ENCODE data around the gene GOLIM4. TPM values are rescaled to one million over a fixed set of nuclear protein-coding genes. Genes with fewer than 3 reads are reported as not detected.

Gene GOLIM4
- total RNA-seq, 1 donor from 2014 or later = 3.4 TPM

DNA sequence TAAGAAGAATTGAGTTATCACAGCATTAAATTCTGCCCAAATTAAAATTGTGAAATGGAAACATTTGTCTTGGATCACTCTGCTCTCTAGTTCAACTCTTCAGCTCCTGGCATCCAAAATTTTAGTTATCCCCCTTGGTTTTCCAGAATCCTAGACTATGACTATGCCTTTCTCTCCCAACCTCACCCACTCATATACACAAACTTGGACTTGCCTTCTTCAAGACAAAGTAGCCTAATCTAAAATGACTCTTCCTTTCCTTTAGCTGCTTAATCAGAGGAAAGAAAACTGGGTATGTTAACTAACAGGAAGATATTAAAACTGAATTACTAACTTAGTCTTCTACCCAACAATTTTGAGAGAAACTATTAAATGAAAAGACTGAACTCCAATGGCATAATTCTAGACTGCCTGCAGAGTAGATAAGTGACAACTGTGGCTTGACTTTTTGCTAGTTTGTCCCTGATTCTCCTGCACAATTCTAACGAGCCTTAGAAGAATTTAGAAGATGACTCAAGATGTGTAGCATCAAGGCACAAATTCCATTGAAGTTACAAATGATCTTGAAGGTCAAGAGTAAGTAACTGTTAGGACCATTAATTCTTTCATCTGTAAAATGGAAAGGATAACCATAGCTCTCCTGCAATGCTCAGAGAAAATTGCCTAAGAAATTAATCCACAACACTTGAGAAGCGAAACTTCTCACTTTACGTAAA lies 5.2 kb upstream of the GOLIM4 start:
- intact Hi-C loops (cut with micrococcal nuclease) = no loop called here

GRCh38 chr3:168097381-168097780 lies 1.7 kb upstream of the GOLIM4 start:
- intact Hi-C loops (cut with micrococcal nuclease) = loop anchor here (10.0 kb wide), 1 partner anchor 1567 kb away; the partner anchor contains the start of gene MECOM

- intact Hi-C loops (cut with micrococcal nuclease) = loop anchor here (10.0 kb wide), 1 partner anchor 1569 kb away; the partner anchor contains the start of gene MECOM
Measured at GRCh38 chr3:168096210-168096652, 507 bp upstream of the GOLIM4 start.

GRCh38 chr3:168094877-168095610 lies 680 bp downstream of the GOLIM4 start:
- intact Hi-C loops (cut with micrococcal nuclease) = loop anchor here (1.0 to 10.0 kb wide), 4 partner anchors 34 to 1570 kb away; partner anchors contain the start of genes MECOM, PDCD10 and SERPINI1

DNA sequence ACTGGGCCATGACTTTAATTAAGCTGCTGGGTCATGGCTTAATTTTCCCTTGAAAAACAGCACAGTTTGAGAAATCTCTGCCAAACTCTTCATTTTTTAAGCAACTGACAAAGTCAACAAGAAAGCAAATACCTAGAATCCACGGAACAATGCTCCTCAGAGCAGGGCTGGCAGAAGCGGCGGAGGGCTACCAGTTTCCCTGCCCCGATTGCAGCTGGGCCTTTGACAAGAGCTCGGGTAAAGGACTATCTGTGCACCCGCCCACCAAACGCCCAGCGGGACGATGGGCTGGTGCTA lies 1.2 kb downstream of the GOLIM4 start:
- intact Hi-C loops (cut with micrococcal nuclease) = loop anchor here (2.0 to 10.0 kb wide), 2 partner anchors 360 to 1570 kb away; partner anchors contain the start of genes MECOM, PDCD10 and SERPINI1

GRCh38 chr3:168093790-168094189 lies 1.9 kb downstream of the GOLIM4 start:
- intact Hi-C loops (cut with micrococcal nuclease) = loop anchor here (2.0 to 10.0 kb wide), 2 partner anchors 359 to 1571 kb away; partner anchors contain the start of genes MECOM, PDCD10 and SERPINI1

GRCh38 chr3:168093229-168093628 lies 2.5 kb downstream of the GOLIM4 start:
- intact Hi-C loops (cut with micrococcal nuclease) = loop anchor here (10.0 kb wide), 1 partner anchor 1572 kb away; the partner anchor contains the start of gene MECOM

DNA sequence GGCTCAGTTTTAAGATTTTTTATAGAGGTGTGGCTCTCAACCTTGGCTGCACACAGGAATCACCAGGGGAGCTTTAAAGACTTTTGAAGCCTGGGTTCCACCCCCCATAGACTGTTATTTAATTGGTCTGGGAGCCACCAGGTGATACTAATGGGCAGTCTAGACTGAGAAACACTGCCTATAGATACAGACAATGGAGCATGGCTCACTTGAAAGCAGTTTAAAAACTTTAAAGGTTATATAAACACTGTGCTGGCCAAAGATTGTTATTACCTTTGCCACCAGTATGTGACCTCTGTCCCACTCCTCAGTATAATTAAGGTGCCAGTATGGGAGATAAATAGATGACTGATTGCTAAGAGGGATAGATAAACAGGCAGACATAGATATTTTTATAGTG lies 3.8 kb downstream of the GOLIM4 start:
- intact Hi-C loops (cut with micrococcal nuclease) = loop anchor here (10.0 kb wide), 1 partner anchor 1573 kb away; the partner anchor contains the start of gene MECOM

- intact Hi-C loops (cut with micrococcal nuclease) = loop anchor here (10.0 kb wide), 1 partner anchor 1573 kb away; the partner anchor contains the start of gene MECOM
Measured at GRCh38 chr3:168091302-168091858, 4.3 kb downstream of the GOLIM4 start.

GRCh38 chr3:168090306-168091085 lies 5.2 kb downstream of the GOLIM4 start:
- intact Hi-C loops (cut with micrococcal nuclease) = loop anchor here (10.0 kb wide), 1 partner anchor 1574 kb away; the partner anchor contains the start of gene MECOM

GRCh38 chr3:168089179-168089771 lies 6.4 kb downstream of the GOLIM4 start:
- intact Hi-C loops (cut with micrococcal nuclease) = no loop called here

DNA sequence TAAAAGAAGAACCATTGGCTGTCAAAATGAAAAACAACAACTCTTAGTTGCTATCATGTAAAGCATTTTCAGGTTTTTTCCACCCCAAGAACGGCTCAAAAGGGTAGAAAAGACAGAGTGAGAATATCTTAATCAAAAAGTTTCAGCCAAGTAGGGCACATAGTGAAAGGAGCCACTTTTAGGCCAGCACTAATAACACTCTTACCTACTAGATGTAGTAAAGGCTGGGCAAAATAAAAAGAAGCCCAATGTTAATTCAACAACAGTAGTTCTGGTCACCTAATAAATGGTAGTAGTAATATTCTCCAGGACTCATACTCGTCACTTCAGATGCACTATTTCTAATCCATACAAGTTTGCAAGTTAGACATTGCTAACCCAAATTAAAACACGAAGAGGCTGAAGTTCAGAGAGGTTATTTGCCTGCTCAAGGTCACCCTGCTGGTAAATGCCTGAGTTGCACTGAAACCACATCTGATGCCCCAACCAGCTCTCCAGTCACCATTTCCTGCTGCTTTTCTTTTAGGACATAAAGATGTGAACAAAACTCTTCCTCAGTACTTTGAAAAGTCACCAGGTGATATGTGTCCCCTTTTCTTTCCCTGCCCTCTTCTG lies 7.5 kb downstream of the GOLIM4 start:
- intact Hi-C loops (cut with micrococcal nuclease) = no loop called here

DNA sequence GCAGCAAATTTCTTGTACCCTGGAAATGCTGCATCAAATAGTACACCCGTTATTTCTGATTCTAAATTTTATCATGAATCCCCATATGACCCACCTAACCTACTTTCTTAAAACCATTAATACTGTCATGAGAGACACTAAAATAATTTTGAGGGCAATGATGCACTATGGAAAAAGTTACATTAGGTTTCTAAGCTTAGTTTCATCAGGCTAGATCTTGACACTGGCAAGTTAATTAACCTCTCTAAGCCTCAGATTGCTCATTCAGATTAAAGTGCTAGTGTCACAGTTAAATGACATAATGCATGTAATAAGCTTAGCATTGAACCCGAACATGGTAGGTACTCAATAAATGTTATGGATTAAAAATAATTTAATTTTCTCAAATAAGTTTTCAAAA lies 8.2 kb downstream of the GOLIM4 start:
- intact Hi-C loops (cut with micrococcal nuclease) = no loop called here

GRCh38 chr3:168086541-168087260 lies 9.0 kb downstream of the GOLIM4 start:
- intact Hi-C loops (cut with micrococcal nuclease) = no loop called here

GRCh38 chr3:168085491-168086119 lies 10.1 kb downstream of the GOLIM4 start:
- intact Hi-C loops (cut with micrococcal nuclease) = no loop called here

GRCh38 chr3:168083906-168084305 lies 11.8 kb downstream of the GOLIM4 start:
- intact Hi-C loops (cut with micrococcal nuclease) = no loop called here

DNA sequence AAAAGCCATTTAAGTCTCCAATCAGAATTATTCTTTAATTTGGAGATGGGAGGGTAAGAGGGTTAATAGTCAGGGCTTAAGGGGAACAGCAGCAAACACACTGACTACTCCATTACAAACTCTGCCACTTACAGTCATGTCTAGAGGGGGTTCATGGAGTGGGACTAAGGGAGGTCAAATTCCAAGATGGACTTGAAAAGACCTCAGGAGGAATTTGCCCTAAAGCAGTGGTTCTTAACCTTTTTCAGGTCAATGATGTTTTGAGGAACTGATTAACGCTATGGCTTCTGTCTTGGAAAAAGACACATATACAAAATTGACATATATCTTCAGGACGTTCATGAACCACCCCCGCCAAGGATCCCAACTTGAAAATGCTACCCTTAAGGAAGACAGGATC lies 13.9 kb downstream of the GOLIM4 start:
- intact Hi-C loops (cut with micrococcal nuclease) = no loop called here

DNA sequence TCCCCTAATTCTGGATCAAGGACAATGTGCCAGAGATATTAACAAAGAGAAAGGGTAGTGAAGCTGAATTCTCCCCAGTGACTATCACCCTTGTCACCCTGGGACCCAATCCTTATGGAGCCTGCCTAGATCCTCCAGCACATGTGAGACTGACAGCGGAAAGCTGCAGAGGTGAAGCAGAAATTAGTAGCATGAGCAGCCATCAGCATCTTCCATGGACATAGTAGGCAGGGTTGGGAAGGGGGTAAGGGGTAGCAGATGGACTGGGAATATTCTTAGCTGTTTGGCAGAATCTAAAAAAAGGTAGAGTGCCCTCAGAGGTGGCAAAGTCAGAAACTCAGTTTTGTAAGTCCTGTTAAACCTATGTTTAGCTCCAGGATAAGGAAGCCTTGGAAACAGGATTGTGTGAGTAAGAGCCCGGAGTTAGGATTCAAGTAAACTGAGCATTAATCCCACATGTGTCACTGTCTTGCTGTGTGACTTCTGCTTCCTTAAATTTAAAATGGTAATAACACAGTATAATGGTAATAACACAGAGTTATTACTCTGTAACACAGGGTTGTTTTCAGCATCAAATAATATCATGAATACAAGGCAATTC lies 14.5 kb downstream of the GOLIM4 start:
- intact Hi-C loops (cut with micrococcal nuclease) = no loop called here
